HepG2 (cell line): Measurements from ENCODE around the gene VPS52. TPM values are rescaled to one million over a fixed set of nuclear protein-coding genes. Genes with fewer than 3 reads are reported as not detected.

Source experiments
- E2F2 ChIP-seq: sonication (generic); formaldehyde crosslinking; IDR thresholded peaks from 2 replicates; pipeline ENCODE4 v1.4.0; 2020; ENCODE audit warnings: missing genetic modification reagents, borderline replicate concordance
- FOXO4 ChIP-seq: sonication (generic); formaldehyde crosslinking; conservative IDR thresholded peaks from 2 replicates; pipeline ENCODE4 v1.8.1; 2023; ENCODE audit warnings: missing genetic modification reagents
- GTF3A ChIP-seq: sonication (generic); formaldehyde crosslinking; conservative IDR thresholded peaks from 2 replicates; pipeline ENCODE4 v1.4.0; 2020; ENCODE audit warnings: mild to moderate bottlenecking, missing genetic modification reagents
- HIVEP1 ChIP-seq: sonication (generic); formaldehyde crosslinking; IDR thresholded peaks from 2 replicates; pipeline ENCODE4 v1.4.0; 2020; ENCODE audit warnings: mild to moderate bottlenecking, missing genetic modification reagents
- KDM6A ChIP-seq: IDR thresholded peaks from 2 replicates; pipeline ENCODE4 v1.6.1; 2016; ENCODE audit warnings: low read depth
- LBX2 ChIP-seq: sonication (generic); formaldehyde crosslinking; IDR thresholded peaks from 2 replicates; pipeline ENCODE4 v1.5.0; 2020; ENCODE audit warnings: missing genetic modification reagents, mild to moderate bottlenecking, borderline replicate concordance
- SNAPC4 ChIP-seq: sonication (generic); formaldehyde crosslinking; IDR thresholded peaks from 2 replicates; pipeline ENCODE4 v1.4.0; 2020; ENCODE audit warnings: mild to moderate bottlenecking, missing genetic modification reagents
- ZBTB49 ChIP-seq: sonication (generic); formaldehyde crosslinking; IDR thresholded peaks from 2 replicates; pipeline ENCODE4 v1.4.0; 2020; ENCODE audit warnings: missing genetic modification reagents, borderline replicate concordance
- ZNF333 ChIP-seq: sonication (generic); formaldehyde crosslinking; IDR thresholded peaks from 2 replicates; pipeline ENCODE4 v1.4.0; 2020; ENCODE audit warnings: mild to moderate bottlenecking, missing genetic modification reagents, borderline replicate concordance
- ZNF547 ChIP-seq: sonication (generic); formaldehyde crosslinking; IDR thresholded peaks from 2 replicates; pipeline ENCODE4 v1.5.1; 2020; ENCODE audit warnings: mild to moderate bottlenecking, missing genetic modification reagents
- ZNF607 ChIP-seq: sonication (generic); formaldehyde crosslinking; IDR thresholded peaks from 2 replicates; pipeline ENCODE4 v1.5.1; 2020; ENCODE audit warnings: missing genetic modification reagents, mild to moderate bottlenecking, borderline replicate concordance
- ZNF687 ChIP-seq: sonication (generic); formaldehyde crosslinking; IDR thresholded peaks from 2 replicates; pipeline ENCODE4 v1.5.1; 2020; ENCODE audit warnings: mild to moderate bottlenecking, missing genetic modification reagents, moderate library complexity
- ZNF891 ChIP-seq: sonication (generic); formaldehyde crosslinking; IDR thresholded peaks from 2 replicates; pipeline ENCODE4 v1.5.0; 2020; ENCODE audit warnings: mild to moderate bottlenecking, missing genetic modification reagents
- polyA plus RNA-seq, 8 experiments: library from polyadenylated mRNA; depleted of rRNA in 3 of 8; stranded (reverse) in 7 of 8; unstranded in 1 of 8; fragments of >200 nt; fragmentation: Illumina TruSeq in 4 of 8; extraction: Trizol in 4 of 8; gene quantifications; 2 replicates each; pipeline versions ENCODE4 v1.2.1 to v1.2.3, GENCODE V29; 2011 to 2016; ENCODE audit warnings: low read depth in 4 of 8, missing spikeins in 1 of 8, mixed read lengths in 1 of 8; ENCODE audit not compliant: insufficient read depth in 1 of 8
- total RNA-seq, 5 experiments: library from RNA; depleted of rRNA; stranded (reverse); fragments of >200 nt; fragmentation: Illumina TruSeq; extraction: Trizol; gene quantifications; 2 replicates each; pipeline ENCODE4 v1.2.3, GENCODE V29; 2016; ENCODE audit warnings: low read depth in 1 of 5

Gene VPS52
- total and polyA plus RNA-seq, 2 of the 13 experiments (the other 11 are each of a cell fraction or from before 2014, with no cell fraction given): 48.9 to 85.5 TPM

GRCh38 chr6:33289784-33290315 lies 18.2 kb upstream of the VPS52 start (continued):
- TF ChIP-seq ZBTB49 (CRISPR knock-in tag): 0 out of 2 replicates have a peak, but pooled peaks have one; percentile 46
- TF ChIP-seq ZNF333 (CRISPR knock-in tag): peak; percentile 64; the same call in 1 of the 2 replicates
- no peak for TF ChIP-seq ZNF547 (CRISPR knock-in tag)
- TF ChIP-seq KDM6A (CRISPR knock-in tag): no peak
- TF ChIP-seq ZNF891: no peak
- no peak for TF ChIP-seq ZNF687 (CRISPR knock-in tag)
- TF ChIP-seq E2F2 (CRISPR knock-in tag): no peak
- no peak for TF ChIP-seq LBX2 (CRISPR knock-in tag)
- no peak for TF ChIP-seq FOXO4 (CRISPR knock-in tag)
- TF ChIP-seq ZNF607 (CRISPR knock-in tag): 0 out of 2 replicates have a peak, but pooled peaks have one; percentile 12
- no peak for TF ChIP-seq GTF3A (CRISPR knock-in tag)
- peak; percentile 61; the same call in 1 of the 2 replicates for TF ChIP-seq SNAPC4 (CRISPR knock-in tag)
- 0 out of 2 replicates have a peak, but pooled peaks have one; percentile 47 for TF ChIP-seq HIVEP1 (CRISPR knock-in tag)
